Thymus (tissue), 14 donors: Measurements from ENCODE around the gene IKBIP. TPM values are rescaled to one million over a fixed set of nuclear protein-coding genes. Genes with fewer than 3 reads are reported as not detected.

Experiments used
- DNase-seq, 9 donors: peaks; one replicate each; pipeline ENCODE4 v3.0.0-alpha.2; 2013; ENCODE audit warnings: low spot score in 9 of 9, low read depth in 6 of 9, missing footprints in 1 of 9
- H3K27ac ChIP-seq, 2 donors: one replicate each; pipeline ENCODE4 v1.5.1; 2013; ENCODE audit warnings: control low read depth in 1 of 2, low read depth in 1 of 2, low read length in 1 of 2, mild to moderate bottlenecking in 1 of 2, moderate library complexity in 1 of 2
- H3K27me3 ChIP-seq, 2 donors: one replicate each; pipeline ENCODE4 v1.5.1; 2013; ENCODE audit warnings: low read length in 1 of 2; ENCODE audit not compliant: control insufficient read depth in 2 of 2, insufficient read depth in 1 of 2
- H3K36me3 ChIP-seq, 2 donors: one replicate each; pipeline ENCODE4 v1.5.1; 2013; ENCODE audit warnings: low read length in 1 of 2, mild to moderate bottlenecking in 1 of 2, moderate library complexity in 1 of 2; ENCODE audit not compliant: control insufficient read depth in 2 of 2, insufficient read depth in 2 of 2
- H3K4me1 ChIP-seq, 2 donors: one replicate each; pipeline ENCODE4 v1.5.1; 2013; ENCODE audit warnings: low read length in 2 of 2; ENCODE audit not compliant: control insufficient read depth in 2 of 2, insufficient read depth in 2 of 2
- H3K4me3 ChIP-seq, 2 donors: one replicate each; pipeline ENCODE4 v1.5.1; 2013; ENCODE audit warnings: low read length in 2 of 2, control low read depth in 1 of 2, mild to moderate bottlenecking in 1 of 2
- H3K9me3 ChIP-seq, 2 donors: one replicate each; pipeline ENCODE4 v1.5.1; 2013; ENCODE audit warnings: low read length in 1 of 2, mild to moderate bottlenecking in 1 of 2; ENCODE audit not compliant: control insufficient read depth in 2 of 2, insufficient read depth in 1 of 2
- WGBS: extraction: QIAGEN DNeasy Blood & Tissue Kit; methylation state at CpG from one replicate; pipeline ENCODE4 v1.1.7; 2013; 5-methylcytosine and 5-hydroxymethylcytosine counted together
- long read RNA-seq, 10 donors: transcript quantifications; one replicate each; lab custom pipeline, GENCODE V29; 2026
- polyA plus RNA-seq: library from polyadenylated mRNA; stranded (reverse); fragments of 200-250 nt; gene quantifications from one replicate; pipeline ENCODE4 v1.2.3, GENCODE V29; 2013
- total RNA-seq: library from RNA; stranded (reverse); fragments of 120-200 nt; gene quantifications from one replicate; pipeline ENCODE4 v1.2.4, GENCODE V29; 2013
- donor health status: healthy.

Gene IKBIP, protein sequence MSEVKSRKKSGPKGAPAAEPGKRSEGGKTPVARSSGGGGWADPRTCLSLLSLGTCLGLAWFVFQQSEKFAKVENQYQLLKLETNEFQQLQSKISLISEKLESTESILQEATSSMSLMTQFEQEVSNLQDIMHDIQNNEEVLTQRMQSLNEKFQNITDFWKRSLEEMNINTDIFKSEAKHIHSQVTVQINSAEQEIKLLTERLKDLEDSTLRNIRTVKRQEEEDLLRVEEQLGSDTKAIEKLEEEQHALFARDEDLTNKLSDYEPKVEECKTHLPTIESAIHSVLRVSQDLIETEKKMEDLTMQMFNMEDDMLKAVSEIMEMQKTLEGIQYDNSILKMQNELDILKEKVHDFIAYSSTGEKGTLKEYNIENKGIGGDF
- total RNA-seq (17.4 TPM), polyA plus RNA-seq (28.7 TPM)
- long read RNA-seq, donor 1, partial matches to known transcripts: 0 of 4 reads
- long read RNA-seq, donor 1, other reads (novel, unspliced or antisense): 0 of 4 reads
- long read RNA-seq, donor 2: 0 reads
- long read RNA-seq, donor 3, transcript IKBIP-202 (3 exons, 1,645 nt): major isoform, 10 of 30 reads
- long read RNA-seq, donor 3, transcript IKBIP-201 (3 exons, 3,189 nt): minor isoform, 5 of 30 reads
- long read RNA-seq, donor 3, transcript IKBIP-203 (2 exons, 1,368 nt): minor isoform, 6 of 30 reads
- long read RNA-seq, donor 3, partial matches to known transcripts: 9 of 30 reads
- long read RNA-seq, donor 3, other reads (novel, unspliced or antisense): 0 of 30 reads
- long read RNA-seq, donor 4, transcript IKBIP-202 (3 exons, 1,645 nt): major isoform, 6 of 12 reads
- long read RNA-seq, donor 4, partial matches to known transcripts: 0 of 12 reads
- long read RNA-seq, donor 4, other reads (novel, unspliced or antisense): 0 of 12 reads
- long read RNA-seq, donor 5, transcript IKBIP-201 (3 exons, 3,189 nt): minor isoform, 6 of 25 reads
- long read RNA-seq, donor 5, transcript IKBIP-202 (3 exons, 1,645 nt): minor isoform, 8 of 25 reads
- long read RNA-seq, donor 5, transcript IKBIP-203 (2 exons, 1,368 nt): major isoform, 11 of 25 reads
- long read RNA-seq, donor 5, partial matches to known transcripts: 0 of 25 reads
- long read RNA-seq, donor 5, other reads (novel, unspliced or antisense): 0 of 25 reads
- long read RNA-seq, donor 6, transcript IKBIP-203 (2 exons, 1,368 nt): minor isoform, 6 of 22 reads
- long read RNA-seq, donor 6, transcript IKBIP-201 (3 exons, 3,189 nt): minor isoform, 6 of 22 reads
- long read RNA-seq, donor 6, transcript IKBIP-202 (3 exons, 1,645 nt): major isoform, 10 of 22 reads
- long read RNA-seq, donor 6, partial matches to known transcripts: 0 of 22 reads
- long read RNA-seq, donor 6, other reads (novel, unspliced or antisense): 0 of 22 reads
- long read RNA-seq, donor 7, transcript IKBIP-202 (3 exons, 1,645 nt): minor isoform, 5 of 17 reads
- long read RNA-seq, donor 7, transcript IKBIP-203 (2 exons, 1,368 nt): major isoform, 10 of 17 reads
- long read RNA-seq, donor 7, partial matches to known transcripts: 0 of 17 reads
- long read RNA-seq, donor 7, other reads (novel, unspliced or antisense): 0 of 17 reads
- long read RNA-seq, donor 8, transcript IKBIP-203 (2 exons, 1,368 nt): major isoform, 5 of 8 reads
- long read RNA-seq, donor 8, partial matches to known transcripts: 0 of 8 reads
- long read RNA-seq, donor 8, other reads (novel, unspliced or antisense): 0 of 8 reads
- long read RNA-seq, donor 9, partial matches to known transcripts: 0 of 9 reads
- long read RNA-seq, donor 9, other reads (novel, unspliced or antisense): 0 of 9 reads
- long read RNA-seq, donor 10, transcript IKBIP-202 (3 exons, 1,645 nt): major isoform, 6 of 13 reads
- long read RNA-seq, donor 10, partial matches to known transcripts: 0 of 13 reads
- long read RNA-seq, donor 10, other reads (novel, unspliced or antisense): 0 of 13 reads

DNA sequence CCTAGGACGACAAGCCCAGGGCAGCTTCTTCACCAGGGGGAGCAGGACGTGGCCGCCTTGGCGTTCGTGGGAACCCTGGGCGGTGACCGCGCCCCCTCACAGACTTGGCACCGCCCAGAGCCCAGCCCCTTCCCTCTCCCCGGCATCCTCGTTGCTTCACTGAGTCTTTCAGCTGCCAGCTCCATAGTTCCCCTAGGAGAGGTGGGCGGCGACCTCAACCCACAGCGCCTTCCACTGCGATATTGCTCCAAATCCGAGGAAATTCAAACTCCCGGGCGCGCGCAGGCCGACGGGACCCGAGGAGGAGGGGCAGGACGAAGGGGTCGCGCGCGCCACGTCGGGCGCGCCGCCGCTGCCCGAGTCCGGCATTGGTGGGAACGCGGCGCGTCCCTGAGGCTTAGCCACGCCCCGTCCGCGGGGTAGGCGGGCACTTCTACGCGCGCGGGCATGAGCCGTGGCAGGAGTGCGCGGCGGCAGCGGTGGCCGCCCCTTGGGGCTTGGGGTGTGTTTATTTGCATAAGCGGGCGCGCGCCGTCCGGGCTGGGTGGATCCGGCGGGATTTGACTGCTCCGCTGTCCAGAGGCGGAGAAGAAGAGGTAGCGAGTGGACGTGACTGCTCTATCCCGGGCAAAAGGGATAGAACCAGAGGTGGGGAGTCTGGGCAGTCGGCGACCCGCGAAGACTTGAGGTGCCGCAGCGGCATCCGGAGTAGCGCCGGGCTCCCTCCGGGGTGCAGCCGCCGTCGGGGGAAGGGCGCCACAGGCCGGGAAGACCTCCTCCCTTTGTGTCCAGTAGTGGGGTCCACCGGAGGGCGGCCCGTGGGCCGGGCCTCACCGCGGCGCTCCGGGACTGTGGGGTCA, at the start of gene IKBIP, which contains the start of gene APAF1:
IKBIP (minus strand) TSS at position 77 of the 860 bp plus-strand sequence. CDS start 87 bp downstream, outside the sequence.
APAF1 (plus strand) TSS at position 579 of the 860 bp plus-strand sequence. CDS start 3,070 bp downstream, outside the sequence.
- H3K4me3 ChIP-seq: peak within 1 kb of the TSS; percentile 55 to 96
- peak within 1 kb of the TSS; percentile 82 to 91 for H3K27ac ChIP-seq
- WGBS: under 1% methylated on average over 91 of the region's 91 CpGs
- no peaks in the 10 kb centered on the region for H3K27me3 ChIP-seq
- peaks cover 0 to 6% of the 10 kb centered on the region in 2 donors for H3K36me3 ChIP-seq
- peaks cover 0 to 2% of the 10 kb centered on the region in 2 donors for H3K9me3 ChIP-seq
- H3K4me1 ChIP-seq: peaks cover 2 to 7% of the 10 kb centered on the region in 2 donors
- DNase-seq: peak; percentile 78 to 97 (median 94)

DNA sequence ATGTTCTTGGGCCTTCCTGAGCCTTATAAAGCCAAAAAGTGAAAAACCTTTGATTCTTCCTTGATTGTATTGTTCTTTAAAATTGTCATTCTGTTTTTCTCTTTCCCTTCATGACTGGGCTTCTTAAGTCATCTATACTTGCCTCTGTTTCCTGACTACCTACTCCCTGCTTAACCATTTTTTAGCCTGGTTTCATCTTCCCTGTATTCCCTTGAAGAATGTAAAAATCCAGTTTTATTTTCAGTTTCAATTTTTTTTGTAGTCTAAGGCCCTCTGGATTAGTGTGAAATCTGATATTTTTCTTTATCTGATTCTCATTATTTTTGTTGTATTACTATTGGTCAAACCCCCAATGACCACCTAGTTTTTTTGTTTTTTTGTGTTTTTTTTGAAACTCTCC, 46.8 kb upstream of the IKBIP start:
- H3K9me3 ChIP-seq: no peaks in the 10 kb centered on the region
- no peak for DNase-seq
- H3K27me3 ChIP-seq: no peaks in the 10 kb centered on the region
- H3K36me3 ChIP-seq: peaks cover 0 to 7% of the 10 kb centered on the region in 2 donors
- H3K4me3 ChIP-seq: no peak overlapping the region
- H3K27ac ChIP-seq: no peak overlapping the region
- H3K4me1 ChIP-seq: no peaks in the 10 kb centered on the region

DNA sequence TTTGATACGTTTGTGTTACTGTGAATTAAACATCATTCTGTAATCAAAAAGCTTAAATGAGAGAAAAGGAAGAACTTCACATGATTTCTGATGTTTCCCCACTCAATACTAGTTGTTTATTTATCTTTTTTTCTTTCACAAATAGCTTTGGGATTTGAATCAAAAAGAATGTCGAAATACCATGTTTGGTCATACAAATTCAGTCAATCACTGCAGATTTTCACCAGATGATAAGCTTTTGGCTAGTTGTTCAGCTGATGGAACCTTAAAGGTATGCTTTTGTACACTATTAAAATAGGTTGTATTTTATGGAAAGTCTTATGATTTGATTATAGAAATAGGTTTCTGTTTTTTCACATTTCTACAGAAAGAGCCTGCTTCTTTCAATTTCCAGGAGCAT, 42.0 kb upstream of the IKBIP start:
- 95% methylated on average over 2 of the region's 2 CpGs for WGBS
- peaks cover 11 to 13% of the 10 kb centered on the region in 2 donors for H3K36me3 ChIP-seq
- H3K9me3 ChIP-seq: no peaks in the 10 kb centered on the region
- no peak overlapping the region for H3K4me3 ChIP-seq
- no peaks in the 10 kb centered on the region for H3K4me1 ChIP-seq
- no peak overlapping the region for H3K27ac ChIP-seq
- no peak for DNase-seq
- no peaks in the 10 kb centered on the region for H3K27me3 ChIP-seq

DNA sequence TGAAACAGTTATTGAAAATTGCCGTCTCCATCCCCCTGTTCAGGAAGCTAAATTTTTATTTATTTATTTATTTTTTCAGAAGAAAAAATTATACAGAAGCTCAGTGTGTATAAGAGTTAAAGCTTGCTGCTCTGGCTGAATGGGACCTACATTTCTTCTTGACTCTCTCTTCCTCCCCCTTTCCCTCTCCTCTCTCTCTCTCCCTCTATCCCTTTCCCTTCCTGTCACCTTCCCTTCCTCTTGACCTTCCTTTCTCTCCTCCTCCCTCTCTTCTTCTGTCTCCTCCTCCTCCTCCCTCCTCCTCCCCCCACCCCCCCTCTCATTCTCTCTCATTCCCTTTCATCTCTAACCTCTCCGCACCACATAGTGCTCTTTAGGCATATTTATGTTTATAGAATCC, 39.6 kb upstream of the IKBIP start:
- no peak for DNase-seq
- Histone ChIP-seq H3K36me3 (peaks cover 16 to 24% of the 10 kb centered on the region in 2 donors), H3K4me3 (no peak overlapping the region), H3K27ac (no peak overlapping the region), H3K4me1 (no peaks in the 10 kb centered on the region), H3K9me3 (no peaks in the 10 kb centered on the region), H3K27me3 (no peaks in the 10 kb centered on the region)
- over 99% methylated on average over 2 of the region's 2 CpGs for WGBS

DNA sequence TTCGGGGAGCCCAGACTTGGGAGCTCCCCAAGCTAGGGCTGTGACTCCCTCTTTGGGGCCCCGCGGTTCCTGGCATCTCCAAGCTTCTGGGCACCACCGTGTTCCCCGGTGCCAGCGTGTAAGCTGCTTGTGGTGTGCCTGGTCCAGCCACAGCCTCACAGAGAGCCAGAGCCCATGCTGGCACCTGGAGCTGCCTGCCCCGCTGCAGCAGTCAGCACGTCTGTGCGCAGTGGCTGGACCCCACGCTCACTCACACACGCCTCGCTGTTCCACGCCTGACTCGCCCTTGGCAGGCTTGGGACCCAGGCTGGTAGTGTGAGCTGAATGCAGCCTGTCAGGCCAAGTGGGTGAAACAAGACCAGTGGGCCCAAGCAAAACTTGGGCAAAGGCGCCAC, 35.0 kb upstream of the IKBIP start:
- Histone ChIP-seq H3K36me3 (peaks cover 21 to 33% of the 10 kb centered on the region in 2 donors), H3K27me3 (no peaks in the 10 kb centered on the region), H3K9me3 (no peaks in the 10 kb centered on the region), H3K4me3 (no peak overlapping the region), H3K4me1 (no peaks in the 10 kb centered on the region), H3K27ac (no peak overlapping the region)
- DNase-seq: no peak
- WGBS: 97% methylated on average over 15 of the region's 15 CpGs

DNA sequence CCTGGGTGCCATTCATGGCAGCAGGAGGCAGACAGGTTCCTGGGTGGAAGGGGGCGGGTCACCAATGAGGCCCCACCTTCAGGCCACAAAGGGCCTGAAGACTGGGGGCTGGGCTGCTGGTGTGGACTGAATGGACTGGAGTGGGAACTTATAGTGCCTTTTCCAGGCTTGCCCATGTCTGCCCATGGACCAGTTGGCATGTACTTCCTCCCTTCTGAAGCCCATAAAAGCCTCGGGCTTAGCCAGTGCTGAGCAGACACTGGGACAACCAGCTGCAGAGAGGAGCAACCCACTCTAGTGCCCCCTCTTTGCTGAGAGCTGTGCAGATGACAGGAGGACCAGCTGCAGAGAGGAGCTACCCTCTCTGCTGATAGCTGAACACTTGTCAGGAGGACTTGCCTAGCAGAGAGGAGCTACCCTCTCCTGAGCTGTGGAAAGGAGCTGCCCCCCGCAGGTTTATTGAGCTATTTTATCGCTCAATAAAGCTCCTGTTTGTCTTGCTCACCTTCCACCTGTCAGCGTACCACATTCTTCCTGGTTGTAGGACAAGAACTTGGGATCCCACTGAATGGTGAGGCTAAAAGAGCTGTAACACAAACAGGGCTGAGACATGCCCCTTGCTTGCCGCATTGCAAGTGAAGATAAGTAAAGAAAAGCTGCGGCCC, 34.5 kb upstream of the IKBIP start:
- WGBS: 96% methylated on average over 7 of the region's 7 CpGs

DNA sequence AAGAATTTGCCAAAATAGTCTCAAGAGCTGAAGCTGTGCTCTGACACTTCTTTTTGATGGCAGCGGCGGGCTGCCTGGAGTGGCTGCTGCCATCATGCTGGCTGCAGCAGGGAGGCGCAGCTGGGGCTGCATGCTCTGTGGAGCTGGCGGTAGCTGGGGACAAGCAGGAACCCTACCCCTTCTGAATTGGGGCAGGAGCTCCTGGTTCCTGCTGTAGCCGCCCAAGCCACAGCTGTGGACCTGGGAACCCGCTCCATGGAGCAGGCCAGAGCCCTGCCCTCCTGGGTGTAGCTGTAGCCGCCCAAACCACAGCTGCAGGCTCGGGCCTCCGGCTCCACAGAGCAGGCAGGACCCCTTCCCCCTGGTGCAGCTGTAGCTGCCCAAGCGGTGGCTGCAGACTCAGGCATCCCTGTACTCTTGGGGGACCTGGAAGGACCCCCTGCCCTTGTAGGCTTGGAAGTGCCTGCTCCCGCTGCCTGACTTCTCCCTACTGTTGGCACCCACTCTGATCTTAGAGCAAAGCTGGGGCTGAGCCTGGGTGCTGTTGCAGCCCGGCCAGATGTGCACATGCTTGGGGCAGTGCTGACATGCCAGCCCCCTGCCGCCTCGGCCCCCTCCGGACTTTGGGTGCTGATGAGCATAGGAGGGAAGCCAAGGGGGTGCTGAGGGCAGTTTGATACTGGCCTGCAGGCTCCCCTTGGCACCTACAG, 33.8 kb upstream of the IKBIP start:
- DNase-seq: no peak
- Histone ChIP-seq H3K27me3 (no peaks in the 10 kb centered on the region), H3K27ac (no peak overlapping the region), H3K9me3 (no peaks in the 10 kb centered on the region), H3K36me3 (peaks cover 16 to 30% of the 10 kb centered on the region in 2 donors), H3K4me1 (no peaks in the 10 kb centered on the region), H3K4me3 (no peak overlapping the region)
- 95% methylated on average over 15 of the region's 15 CpGs for WGBS

More for the DNA sequence above, 34.5 kb upstream of the IKBIP start:
- Histone ChIP-seq H3K27me3 (no peaks in the 10 kb centered on the region), H3K36me3 (peaks cover 19 to 33% of the 10 kb centered on the region in 2 donors), H3K4me1 (no peaks in the 10 kb centered on the region), H3K4me3 (no peak overlapping the region), H3K9me3 (no peaks in the 10 kb centered on the region), H3K27ac (no peak overlapping the region)
- no peak for DNase-seq
